ENCODE results near the gene TRNP1. TPM values are rescaled to one million over a fixed set of nuclear protein-coding genes. Genes with fewer than 3 reads are reported as not detected.

The TRNP1 gene
- total and polyA plus RNA-seq, 2 experiments from 2014 or later, result 19.1 to 327 TPM

DNA sequence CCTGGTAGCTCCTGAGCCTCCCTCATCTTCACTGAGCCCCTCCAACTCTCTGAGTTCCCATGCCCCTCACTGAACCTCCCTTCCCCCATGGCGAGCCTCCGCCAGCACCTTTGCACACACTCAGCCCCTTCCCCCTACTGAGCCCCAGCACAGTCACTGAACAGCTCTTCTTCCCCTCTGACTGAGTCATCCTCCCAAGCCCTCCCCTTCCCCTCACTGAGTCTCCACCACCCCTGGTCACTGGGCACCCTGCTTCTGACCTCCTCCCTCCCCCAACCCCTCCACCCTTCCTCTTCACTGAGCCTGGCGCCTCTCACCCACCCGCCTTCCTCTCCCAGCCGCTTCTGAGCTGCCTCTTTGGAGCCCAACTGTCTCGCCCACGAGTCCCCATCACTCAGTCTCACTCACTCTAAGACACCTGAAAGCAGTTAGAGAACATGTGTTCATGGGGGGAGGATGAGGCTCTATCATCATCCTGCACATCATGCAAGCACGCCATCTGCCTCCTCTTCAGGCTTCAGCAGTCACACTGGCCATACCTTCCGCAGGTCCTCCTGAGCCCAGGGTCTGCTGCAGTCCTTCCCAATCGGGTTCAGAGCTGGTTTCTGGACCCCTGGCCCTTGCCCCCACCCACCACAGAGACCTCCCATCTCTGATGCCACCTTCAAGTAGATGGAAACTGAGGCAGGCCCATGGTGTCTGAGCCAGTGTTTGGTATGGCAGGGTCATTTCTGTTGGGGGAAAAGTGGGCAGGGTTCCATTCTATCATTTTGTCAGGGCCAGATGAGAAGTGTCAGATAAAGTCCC lies 2.0 kb upstream of the TRNP1 start:
- H3F3A ChIP-seq (ENCODE audit: insufficient read depth), result peaks cover 34% of the 10 kb centered on the region
- in situ Hi-C loops (cut with MboI), result no loop called here
- 1 to 4% methylated on average over 10 of the region's 10 CpGs for WGBS, 2 experiments (ENCODE audit: low coverage in 1 of 2, low lambda C conversion rate in 2 of 2, missing lambda C conversion rate in 2 of 2)
- peak; percentile 92 for DNase-seq
- no peak overlapping the region for H2AFZ ChIP-seq
- peaks cover 36% of the 10 kb centered on the region for H3K4me1 ChIP-seq (ENCODE audit: insufficient read depth)
- no peaks in the 10 kb centered on the region for H3K27me3 ChIP-seq (replicated peaks; ENCODE audit: insufficient read depth)
- peak overlapping the region; percentile 62 for H3K9ac ChIP-seq
- peaks cover 27% of the 10 kb centered on the region for H3K79me2 ChIP-seq (ENCODE audit: insufficient read depth)
- H3K36me3 ChIP-seq (ENCODE audit: low read depth), result peaks cover 7% of the 10 kb centered on the region; the same call in 1 of the 2 replicates
- TF ChIP-seq EZH2 (IDR thresholded peaks at IDR 0.05; ENCODE audit: insufficient read depth, poor library complexity, severe bottlenecking) (no peak), EZH2phosphoT487 (IDR thresholded peaks at IDR 0.05; ENCODE audit: insufficient read depth, low read depth) (no peak)
- peak overlapping the region; percentile 89 for H3K27ac ChIP-seq
- peak overlapping the region; percentile 29; the same call in 1 of the 2 replicates for H3K4me3 ChIP-seq
- no peaks in the 10 kb centered on the region for H3K9me3 ChIP-seq (ENCODE audit: low read depth)
- peak overlapping the region; percentile 73 for H3K4me2 ChIP-seq (ENCODE audit: unreplicated experiment)
- H3K9me2 ChIP-seq (ENCODE audit: insufficient read depth), result no peaks in the 10 kb centered on the region
- H4K20me1 ChIP-seq (ENCODE audit: insufficient read depth), result no peaks in the 10 kb centered on the region; the same call in 1 of the 2 replicates

DNA sequence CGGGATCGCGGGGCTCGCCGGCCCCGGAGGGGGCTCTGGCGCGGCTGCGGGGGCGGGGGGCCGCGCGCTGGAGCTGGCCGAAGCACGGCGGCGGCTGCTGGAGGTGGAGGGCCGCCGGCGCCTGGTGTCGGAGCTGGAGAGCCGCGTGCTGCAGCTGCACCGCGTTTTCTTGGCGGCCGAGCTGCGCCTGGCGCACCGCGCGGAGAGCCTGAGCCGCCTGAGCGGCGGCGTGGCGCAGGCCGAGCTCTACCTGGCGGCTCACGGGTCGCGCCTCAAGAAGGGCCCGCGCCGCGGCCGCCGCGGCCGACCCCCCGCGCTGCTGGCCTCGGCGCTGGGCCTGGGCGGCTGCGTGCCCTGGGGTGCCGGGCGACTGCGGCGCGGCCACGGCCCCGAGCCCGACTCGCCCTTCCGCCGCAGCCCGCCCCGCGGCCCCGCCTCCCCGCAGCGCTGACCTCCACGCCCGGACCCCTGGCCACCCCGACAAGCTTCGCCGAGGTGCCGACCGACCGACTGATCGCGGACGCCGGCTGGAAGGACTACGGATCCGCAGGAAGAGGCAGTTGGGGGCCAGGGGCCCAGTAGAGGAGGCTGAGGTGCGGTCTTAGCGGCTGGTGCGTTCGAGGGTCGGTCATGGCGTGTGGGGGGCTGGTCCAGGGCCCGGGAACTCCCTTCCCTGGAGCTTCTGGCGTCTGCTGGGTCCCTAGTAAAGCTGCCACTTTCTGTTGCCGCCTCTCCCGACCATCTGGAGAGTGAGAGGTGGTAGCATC lies 711 bp downstream of the TRNP1 start:
- H3K4me3 ChIP-seq, result peak overlapping the region; percentile 82
- no peaks in the 10 kb centered on the region for H3K27me3 ChIP-seq (replicated peaks; ENCODE audit: insufficient read depth)
- no peaks in the 10 kb centered on the region for H3K9me3 ChIP-seq (ENCODE audit: low read depth)
- in situ Hi-C loops (cut with MboI), result no loop called here
- peak overlapping the region; percentile 91 for H3K27ac ChIP-seq
- H3K4me1 ChIP-seq (ENCODE audit: insufficient read depth), result peaks cover 63% of the 10 kb centered on the region
- 1% methylated on average over 46 to 57 of the region's 97 CpGs for WGBS, 2 experiments (ENCODE audit: low coverage in 1 of 2, low lambda C conversion rate in 2 of 2, missing lambda C conversion rate in 2 of 2)
- DNase-seq, result peak; percentile 69
- no peaks in the 10 kb centered on the region; the same call in 1 of the 2 replicates for H4K20me1 ChIP-seq (ENCODE audit: insufficient read depth)
- peak overlapping the region; percentile 96 for H3K4me2 ChIP-seq (ENCODE audit: unreplicated experiment)
- TF ChIP-seq EZH2 (IDR thresholded peaks at IDR 0.05; ENCODE audit: insufficient read depth, poor library complexity, severe bottlenecking) (no peak), EZH2phosphoT487 (IDR thresholded peaks at IDR 0.05; ENCODE audit: insufficient read depth, low read depth) (no peak)
- peaks cover 7% of the 10 kb centered on the region; the same call in 1 of the 2 replicates for H3K36me3 ChIP-seq (ENCODE audit: low read depth)
- peaks cover 41% of the 10 kb centered on the region for H3K79me2 ChIP-seq (ENCODE audit: insufficient read depth)
- peak overlapping the region; percentile 91 for H3K9ac ChIP-seq
- H3F3A ChIP-seq (ENCODE audit: insufficient read depth), result peaks cover 59% of the 10 kb centered on the region
- H2AFZ ChIP-seq, result no peak overlapping the region
- H3K9me2 ChIP-seq (ENCODE audit: insufficient read depth), result no peaks in the 10 kb centered on the region

DNA sequence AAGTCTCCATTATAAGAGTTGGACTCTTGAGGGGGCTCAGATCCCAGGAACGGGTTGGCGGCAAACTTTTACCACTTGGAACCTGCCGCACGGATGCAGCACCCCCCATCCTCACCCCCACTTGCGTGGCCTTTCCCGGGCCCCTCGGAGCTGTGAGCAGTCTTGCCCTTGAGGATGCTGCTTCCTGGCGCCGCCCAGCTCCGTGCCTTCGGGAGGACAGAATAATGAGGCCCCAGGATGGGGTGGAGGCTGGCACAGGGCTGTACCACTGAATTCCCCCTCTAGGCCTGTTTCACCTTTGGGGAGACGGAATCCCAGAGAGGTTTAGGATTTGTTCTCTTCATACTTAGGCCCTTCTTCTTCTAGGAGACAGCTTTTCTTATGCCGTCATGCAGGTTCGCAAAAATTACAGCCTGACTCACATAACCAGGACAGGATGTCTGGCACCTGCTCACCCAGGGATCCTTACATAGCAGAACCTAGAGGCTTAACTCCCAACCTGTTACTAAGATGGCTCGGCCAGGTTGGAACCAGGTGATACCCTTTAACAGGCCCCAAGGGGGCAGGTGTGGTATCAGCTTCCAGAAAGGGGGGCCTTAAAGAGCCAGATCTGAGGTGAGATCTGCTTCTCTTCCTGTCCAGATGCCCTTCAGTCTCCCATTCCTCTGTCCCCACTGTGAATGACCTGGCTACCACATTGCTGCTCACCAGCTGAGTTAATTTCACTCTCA lies 1.5 kb downstream of the TRNP1 start:
- no peaks in the 10 kb centered on the region for H3K27me3 ChIP-seq (replicated peaks; ENCODE audit: insufficient read depth)
- no peaks in the 10 kb centered on the region for H3K9me2 ChIP-seq (ENCODE audit: insufficient read depth)
- H3K79me2 ChIP-seq (ENCODE audit: insufficient read depth), result peaks cover 41% of the 10 kb centered on the region
- WGBS, 2 experiments (ENCODE audit: low coverage in 1 of 2, low lambda C conversion rate in 2 of 2, missing lambda C conversion rate in 2 of 2), result 14% methylated on average over 15 of the region's 15 CpGs
- peak overlapping the region; percentile 91 for H3K9ac ChIP-seq
- H3K4me3 ChIP-seq, result peak overlapping the region; percentile 82
- no peak for TF ChIP-seq EZH2 (IDR thresholded peaks at IDR 0.05; ENCODE audit: insufficient read depth, poor library complexity, severe bottlenecking)
- TF ChIP-seq EZH2phosphoT487 (IDR thresholded peaks at IDR 0.05; ENCODE audit: insufficient read depth, low read depth), result no peak
- peaks cover 69% of the 10 kb centered on the region for H3K4me1 ChIP-seq (ENCODE audit: insufficient read depth)
- H3K36me3 ChIP-seq (ENCODE audit: low read depth), result peaks cover 9% of the 10 kb centered on the region
- H2AFZ ChIP-seq, result no peak overlapping the region
- no peaks in the 10 kb centered on the region; the same call in 1 of the 2 replicates for H4K20me1 ChIP-seq (ENCODE audit: insufficient read depth)
- H3K27ac ChIP-seq, result peak overlapping the region; percentile 91
- H3K4me2 ChIP-seq (ENCODE audit: unreplicated experiment), result peak overlapping the region; percentile 96
- no peaks in the 10 kb centered on the region for H3K9me3 ChIP-seq (ENCODE audit: low read depth)
- in situ Hi-C loops (cut with MboI), result no loop called here
- peaks cover 63% of the 10 kb centered on the region for H3F3A ChIP-seq (ENCODE audit: insufficient read depth)
- DNase-seq, result peak; percentile 71

DNA sequence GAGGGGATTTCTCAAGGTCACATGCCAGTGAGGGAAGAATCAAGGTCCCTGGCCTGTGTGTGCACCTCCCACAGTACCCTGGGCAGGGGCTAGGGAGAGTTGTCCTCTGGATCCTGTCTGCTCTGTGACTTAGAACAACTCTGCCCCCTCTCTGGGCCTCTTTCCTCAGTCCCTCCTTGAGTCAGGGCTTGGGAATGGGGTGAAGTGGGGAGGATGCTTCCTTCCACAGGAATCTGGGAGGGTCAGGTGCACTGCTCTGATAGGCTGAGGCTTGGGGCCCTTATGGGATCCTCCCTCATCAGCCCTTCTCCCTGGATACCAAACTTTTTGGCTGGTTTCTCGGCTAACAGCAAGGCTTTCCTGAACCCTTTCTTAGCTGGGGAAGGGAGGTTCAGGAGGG lies 2.5 kb downstream of the TRNP1 start:
- H3K4me1 ChIP-seq (ENCODE audit: insufficient read depth), result peaks cover 70% of the 10 kb centered on the region
- H3K4me3 ChIP-seq, result peak overlapping the region; percentile 82

More for the DNA sequence above, 2.5 kb downstream of the TRNP1 start:
- peak overlapping the region; percentile 96 for H3K4me2 ChIP-seq (ENCODE audit: unreplicated experiment)
- no peaks in the 10 kb centered on the region for H3K9me2 ChIP-seq (ENCODE audit: insufficient read depth)
- H3K9ac ChIP-seq, result peak overlapping the region; percentile 91
- H3K36me3 ChIP-seq (ENCODE audit: low read depth), result peaks cover 15% of the 10 kb centered on the region
- H2AFZ ChIP-seq, result no peak overlapping the region
- in situ Hi-C loops (cut with MboI), result no loop called here
- H3K27me3 ChIP-seq (replicated peaks; ENCODE audit: insufficient read depth), result no peaks in the 10 kb centered on the region
- WGBS, 2 experiments (ENCODE audit: low coverage in 1 of 2, low lambda C conversion rate in 2 of 2, missing lambda C conversion rate in 2 of 2), result 33 to 41% methylated on average over 1 of the region's 1 CpG
- peaks cover 41% of the 10 kb centered on the region for H3K79me2 ChIP-seq (ENCODE audit: insufficient read depth)
- H4K20me1 ChIP-seq (ENCODE audit: insufficient read depth), result no peaks in the 10 kb centered on the region; the same call in 1 of the 2 replicates
- DNase-seq, result peak; percentile 79
- TF ChIP-seq EZH2phosphoT487 (IDR thresholded peaks at IDR 0.05; ENCODE audit: insufficient read depth, low read depth) (no peak), EZH2 (IDR thresholded peaks at IDR 0.05; ENCODE audit: insufficient read depth, poor library complexity, severe bottlenecking) (no peak)
- H3K27ac ChIP-seq, result peak overlapping the region; percentile 91
- no peaks in the 10 kb centered on the region for H3K9me3 ChIP-seq (ENCODE audit: low read depth)
- peaks cover 67% of the 10 kb centered on the region for H3F3A ChIP-seq (ENCODE audit: insufficient read depth)

Measured in GM23248 (cell line).